ENCODE results near the gene DGKB.

DNA sequence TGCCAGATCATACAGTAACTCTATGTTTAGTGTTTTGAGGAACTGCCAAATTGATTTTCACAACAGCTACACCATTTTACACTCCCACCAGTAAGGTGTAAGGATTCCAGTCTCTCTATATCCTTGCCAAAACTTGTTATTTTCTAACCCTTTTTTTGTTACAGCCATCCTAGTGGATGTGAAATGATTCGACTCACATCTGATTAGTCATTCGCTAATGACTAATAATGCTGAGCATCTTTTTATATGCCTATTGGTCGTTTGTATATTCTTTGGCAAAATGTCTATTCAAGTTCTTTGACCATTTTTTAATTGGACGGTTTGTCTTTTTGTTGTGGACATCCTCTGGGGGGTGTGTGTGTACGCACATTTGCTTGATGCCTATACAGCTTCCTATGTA, 142.8 kb downstream of the DGKB start:
- TF ChIP-seq, protein P1, sequence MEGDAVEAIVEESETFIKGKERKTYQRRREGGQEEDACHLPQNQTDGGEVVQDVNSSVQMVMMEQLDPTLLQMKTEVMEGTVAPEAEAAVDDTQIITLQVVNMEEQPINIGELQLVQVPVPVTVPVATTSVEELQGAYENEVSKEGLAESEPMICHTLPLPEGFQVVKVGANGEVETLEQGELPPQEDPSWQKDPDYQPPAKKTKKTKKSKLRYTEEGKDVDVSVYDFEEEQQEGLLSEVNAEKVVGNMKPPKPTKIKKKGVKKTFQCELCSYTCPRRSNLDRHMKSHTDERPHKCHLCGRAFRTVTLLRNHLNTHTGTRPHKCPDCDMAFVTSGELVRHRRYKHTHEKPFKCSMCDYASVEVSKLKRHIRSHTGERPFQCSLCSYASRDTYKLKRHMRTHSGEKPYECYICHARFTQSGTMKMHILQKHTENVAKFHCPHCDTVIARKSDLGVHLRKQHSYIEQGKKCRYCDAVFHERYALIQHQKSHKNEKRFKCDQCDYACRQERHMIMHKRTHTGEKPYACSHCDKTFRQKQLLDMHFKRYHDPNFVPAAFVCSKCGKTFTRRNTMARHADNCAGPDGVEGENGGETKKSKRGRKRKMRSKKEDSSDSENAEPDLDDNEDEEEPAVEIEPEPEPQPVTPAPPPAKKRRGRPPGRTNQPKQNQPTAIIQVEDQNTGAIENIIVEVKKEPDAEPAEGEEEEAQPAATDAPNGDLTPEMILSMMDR (IDR thresholded peaks at IDR 0.05): no peak
- TF ChIP-seq POLR2A (IDR thresholded peaks at IDR 0.05) (no peak), EP300 (IDR thresholded peaks at IDR 0.05) (no peak)

All from ovary (tissue), 3 donors.